Measurements from ENCODE around the gene TTC32. TPM values are rescaled to one million over a fixed set of nuclear protein-coding genes. Genes with fewer than 3 reads are reported as not detected.

Gene TTC32
- total RNA-seq, 1 donor from 2014 or later: 4.2 TPM

DNA sequence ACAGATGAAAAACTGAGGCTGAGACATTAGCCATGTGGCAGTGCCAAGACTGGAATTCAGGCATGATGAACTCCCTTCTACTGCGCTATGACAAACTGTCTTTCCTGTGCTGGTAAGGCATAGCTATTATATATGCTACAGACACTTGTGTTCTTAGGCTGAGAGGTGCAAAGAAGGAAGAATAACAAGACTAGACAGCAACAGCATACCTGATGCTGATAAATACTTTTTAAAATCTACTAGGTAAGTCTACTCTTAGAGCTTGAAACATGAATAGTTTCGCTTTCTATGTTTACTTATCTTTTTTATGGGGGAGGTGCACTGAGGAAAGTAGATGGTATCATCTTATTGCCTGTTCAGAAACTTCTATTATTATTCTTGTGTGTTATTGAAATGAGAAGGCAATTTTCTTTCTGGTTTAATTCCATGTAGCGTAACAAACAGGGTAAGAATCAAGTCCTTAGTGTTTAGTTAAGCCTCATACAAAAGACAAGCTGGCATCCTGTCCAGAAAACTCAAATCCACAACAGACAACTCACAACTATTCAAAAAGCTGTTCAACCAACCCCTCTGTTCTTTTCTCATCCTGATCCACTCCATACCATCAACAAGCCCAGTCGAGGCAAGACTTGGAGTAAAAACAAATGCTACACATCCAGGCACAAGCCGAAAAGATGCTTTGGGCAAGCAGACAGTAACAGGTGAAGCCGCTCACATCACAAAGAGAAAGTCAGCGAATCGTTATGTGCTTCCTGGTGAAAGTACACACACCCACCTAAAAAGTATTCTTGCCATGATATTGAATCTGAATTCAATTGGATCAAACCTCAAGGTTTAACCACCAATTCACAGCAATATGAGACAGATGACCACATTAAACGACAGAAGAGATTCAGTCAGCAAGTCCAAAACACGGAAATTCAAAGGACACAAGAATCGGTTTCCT is 1.5 kb downstream of the TTC32 start:
- H3K27ac ChIP-seq (ENCODE audit: low read depth, low read length): peak overlapping the region; percentile 99
- H3K9ac ChIP-seq (ENCODE audit: low read length): peak overlapping the region; percentile 97
- no peaks in the 10 kb centered on the region for H3K27me3 ChIP-seq (ENCODE audit: insufficient read depth, low read length)
- peak overlapping the region; percentile 97 for H2AFZ ChIP-seq (ENCODE audit: low read depth, low read length)
- peak; percentile 15 for DNase-seq (ENCODE audit: low read depth)
- H3K36me3 Mint-ChIP-seq (ENCODE audit: low read depth, unreplicated experiment): no peaks in the 10 kb centered on the region
- H3K9me3 Mint-ChIP-seq (ENCODE audit: unreplicated experiment): no peaks in the 10 kb centered on the region
- peaks cover 17% of the 10 kb centered on the region for H3K4me1 ChIP-seq (ENCODE audit: insufficient read depth, low read length)
- H3K27me3 Mint-ChIP-seq (ENCODE audit: low read depth, unreplicated experiment): no peaks in the 10 kb centered on the region
- H3K4me3 Mint-ChIP-seq (ENCODE audit: unreplicated experiment): peak overlapping the region; percentile 96
- no peak for TF ChIP-seq EZH2 (IDR thresholded peaks at IDR 0.05; ENCODE audit: insufficient read depth, low read length)
- TF ChIP-seq, protein P1, sequence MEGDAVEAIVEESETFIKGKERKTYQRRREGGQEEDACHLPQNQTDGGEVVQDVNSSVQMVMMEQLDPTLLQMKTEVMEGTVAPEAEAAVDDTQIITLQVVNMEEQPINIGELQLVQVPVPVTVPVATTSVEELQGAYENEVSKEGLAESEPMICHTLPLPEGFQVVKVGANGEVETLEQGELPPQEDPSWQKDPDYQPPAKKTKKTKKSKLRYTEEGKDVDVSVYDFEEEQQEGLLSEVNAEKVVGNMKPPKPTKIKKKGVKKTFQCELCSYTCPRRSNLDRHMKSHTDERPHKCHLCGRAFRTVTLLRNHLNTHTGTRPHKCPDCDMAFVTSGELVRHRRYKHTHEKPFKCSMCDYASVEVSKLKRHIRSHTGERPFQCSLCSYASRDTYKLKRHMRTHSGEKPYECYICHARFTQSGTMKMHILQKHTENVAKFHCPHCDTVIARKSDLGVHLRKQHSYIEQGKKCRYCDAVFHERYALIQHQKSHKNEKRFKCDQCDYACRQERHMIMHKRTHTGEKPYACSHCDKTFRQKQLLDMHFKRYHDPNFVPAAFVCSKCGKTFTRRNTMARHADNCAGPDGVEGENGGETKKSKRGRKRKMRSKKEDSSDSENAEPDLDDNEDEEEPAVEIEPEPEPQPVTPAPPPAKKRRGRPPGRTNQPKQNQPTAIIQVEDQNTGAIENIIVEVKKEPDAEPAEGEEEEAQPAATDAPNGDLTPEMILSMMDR (IDR thresholded peaks at IDR 0.05; ENCODE audit: insufficient read depth, low read depth, low read length): no peak
- H3K27ac Mint-ChIP-seq (ENCODE audit: unreplicated experiment): peak overlapping the region; percentile 68
- peak overlapping the region; percentile 84 for H3K4me2 ChIP-seq (ENCODE audit: low read length)
- H3K79me2 ChIP-seq (ENCODE audit: insufficient read depth, low read length): peaks cover 52% of the 10 kb centered on the region
- H3K9me3 ChIP-seq (ENCODE audit: insufficient read depth, low read depth, low read length): no peaks in the 10 kb centered on the region
- peaks cover 25% of the 10 kb centered on the region for H3K4me1 Mint-ChIP-seq (ENCODE audit: low read depth, unreplicated experiment)
- H3K4me3 ChIP-seq (ENCODE audit: insufficient read depth, low read depth, low read length): peak overlapping the region; percentile 84
- FAIRE-seq: no peak
- no peaks in the 10 kb centered on the region for H3K36me3 ChIP-seq (ENCODE audit: insufficient read depth, low read length)
- H4K20me1 ChIP-seq (ENCODE audit: insufficient read depth, low read length): peaks cover 26% of the 10 kb centered on the region

DNA sequence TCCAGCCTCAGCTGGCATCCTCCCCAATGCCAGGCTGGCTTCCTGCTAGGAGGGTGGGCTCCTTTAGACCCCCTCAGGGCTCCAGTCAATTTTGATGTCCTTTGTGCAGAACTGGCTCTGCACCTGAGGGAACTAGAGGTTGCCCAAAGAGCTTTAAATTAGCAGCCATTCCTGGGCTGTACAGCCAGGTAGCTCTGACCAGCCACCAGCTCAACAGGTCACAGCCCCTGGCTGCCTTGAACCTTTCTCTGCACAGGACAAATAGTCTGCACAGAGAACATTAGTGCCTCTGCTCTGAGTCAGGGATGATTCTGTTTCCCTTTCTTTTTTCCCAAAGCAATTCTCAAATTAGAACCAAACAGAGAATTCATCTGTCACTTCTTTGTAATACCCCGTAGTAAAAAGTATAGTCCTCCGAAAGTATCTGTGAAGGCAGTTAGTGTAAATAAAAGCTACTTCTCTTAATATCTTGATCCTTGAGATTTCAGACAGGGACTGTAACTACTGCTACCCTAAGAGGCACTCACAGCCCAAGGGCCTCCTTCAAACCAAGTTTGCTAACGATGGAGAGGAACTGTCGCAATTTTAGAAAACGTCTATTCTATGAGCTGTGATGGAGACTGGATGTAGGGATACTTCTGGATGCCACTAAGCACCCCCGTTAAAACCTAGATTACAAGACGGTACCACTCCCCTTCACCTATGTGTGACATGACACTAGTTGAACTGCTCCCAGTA is 3.0 kb downstream of the TTC32 start:
- Mint-ChIP-seq H3K9me3 (ENCODE audit: unreplicated experiment) (no peaks in the 10 kb centered on the region), H3K36me3 (ENCODE audit: low read depth, unreplicated experiment) (no peaks in the 10 kb centered on the region), H3K4me3 (ENCODE audit: unreplicated experiment) (peak overlapping the region; percentile 24), H3K27me3 (ENCODE audit: low read depth, unreplicated experiment) (no peaks in the 10 kb centered on the region), H3K4me1 (ENCODE audit: low read depth, unreplicated experiment) (peaks cover 25% of the 10 kb centered on the region), H3K27ac (ENCODE audit: unreplicated experiment) (peak overlapping the region; percentile 45)
- Histone ChIP-seq H3K27me3 (ENCODE audit: insufficient read depth, low read length) (no peaks in the 10 kb centered on the region), H3K4me3 (ENCODE audit: insufficient read depth, low read depth, low read length) (no peak overlapping the region), H3K36me3 (ENCODE audit: insufficient read depth, low read length) (no peaks in the 10 kb centered on the region), H3K27ac (ENCODE audit: low read depth, low read length) (no peak overlapping the region), H3K79me2 (ENCODE audit: insufficient read depth, low read length) (peaks cover 63% of the 10 kb centered on the region), H4K20me1 (ENCODE audit: insufficient read depth, low read length) (peaks cover 32% of the 10 kb centered on the region), H3K4me1 (ENCODE audit: insufficient read depth, low read length) (peaks cover 17% of the 10 kb centered on the region), H2AFZ (ENCODE audit: low read depth, low read length) (no peak overlapping the region), H3K4me2 (ENCODE audit: low read length) (peak overlapping the region; percentile 29), H3K9ac (ENCODE audit: low read length) (no peak overlapping the region), H3K9me3 (ENCODE audit: insufficient read depth, low read depth, low read length) (no peaks in the 10 kb centered on the region)
- DNase-seq (ENCODE audit: low read depth): no peak
- no peak for FAIRE-seq
- TF ChIP-seq, protein P1 (IDR thresholded peaks at IDR 0.05; ENCODE audit: insufficient read depth, low read depth, low read length): no peak
- no peak for TF ChIP-seq EZH2 (IDR thresholded peaks at IDR 0.05; ENCODE audit: insufficient read depth, low read length)

Measured in astrocyte (in vitro differentiated cells and primary cell).